Measurements from ENCODE around the gene TMPRSS7.
"Not testable (repeated sequence)": the region's sequence is repeated elsewhere in the genome, so short reads cannot be mapped to it uniquely, and the experiment has no call there.

The TMPRSS7 gene

GRCh38 chr3:112012205-112012992, 22.1 kb upstream of the TMPRSS7 start:
- DNase-seq: no peak

- peak; percentile 69 for DNase-seq
Measured at GRCh38 chr3:112013058-112013783, 21.3 kb upstream of the TMPRSS7 start.

- no peak for DNase-seq
Measured at GRCh38 chr3:112013784-112014143, 20.8 kb upstream of the TMPRSS7 start.

- DNase-seq: peak; percentile 82
Measured at GRCh38 chr3:112017091-112017490, 17.4 kb upstream of the TMPRSS7 start.

- DNase-seq: peak; percentile 12
Measured at GRCh38 chr3:112018712-112019111, 15.8 kb upstream of the TMPRSS7 start.

- DNase-seq: no peak
Measured at GRCh38 chr3:112019716-112020115, 14.8 kb upstream of the TMPRSS7 start.

- no peak for DNase-seq
Measured at GRCh38 chr3:112020674-112021085, 13.9 kb upstream of the TMPRSS7 start.

- no peak for DNase-seq
Measured at GRCh38 chr3:112027142-112027541, 7.4 kb upstream of the TMPRSS7 start.

- DNase-seq: no peak
Measured at GRCh38 chr3:112027826-112028225, 6.7 kb upstream of the TMPRSS7 start.

- DNase-seq: peak; percentile 36
Measured at GRCh38 chr3:112030901-112031300, 3.6 kb upstream of the TMPRSS7 start.

- DNase-seq: no peak
Measured at GRCh38 chr3:112032098-112032731, 2.3 kb upstream of the TMPRSS7 start.

- DNase-seq: no peak
Measured at GRCh38 chr3:112035241-112035640, 705 bp downstream of the TMPRSS7 start.

- not testable (repeated sequence) for DNase-seq
Measured at GRCh38 chr3:112037194-112037593, 2.7 kb downstream of the TMPRSS7 start.

- DNase-seq: no peak
Measured at GRCh38 chr3:112038863-112039262, 4.3 kb downstream of the TMPRSS7 start.

GRCh38 chr3:112041321-112041720, 6.8 kb downstream of the TMPRSS7 start:
- no peak for DNase-seq

GRCh38 chr3:112042842-112043280, 8.3 kb downstream of the TMPRSS7 start:
- no peak for DNase-seq

- DNase-seq: peak; percentile 61
Measured at GRCh38 chr3:112043621-112044201, 9.2 kb downstream of the TMPRSS7 start.

GRCh38 chr3:112046599-112046998, 12.1 kb downstream of the TMPRSS7 start:
- no peak for DNase-seq

- DNase-seq: no peak
Measured at GRCh38 chr3:112047264-112047663, 12.7 kb downstream of the TMPRSS7 start.

GRCh38 chr3:112048911-112049310, 14.4 kb downstream of the TMPRSS7 start:
- no peak for DNase-seq

- no peak for DNase-seq
Measured at GRCh38 chr3:112053229-112053628, 18.7 kb downstream of the TMPRSS7 start.

- no peak for DNase-seq
Measured at GRCh38 chr3:112056451-112056929, 22.0 kb downstream of the TMPRSS7 start.

GRCh38 chr3:112059497-112059896, 25.0 kb downstream of the TMPRSS7 start:
- no peak for DNase-seq
